DMS53 (cell line): Measurements from ENCODE around the gene FAM76B.

Source experiments
- DNase-seq: peaks from one replicate; lab custom pipeline; 2025; lab: John Stamatoyannopoulos, UW

FAM76B gene

DNA sequence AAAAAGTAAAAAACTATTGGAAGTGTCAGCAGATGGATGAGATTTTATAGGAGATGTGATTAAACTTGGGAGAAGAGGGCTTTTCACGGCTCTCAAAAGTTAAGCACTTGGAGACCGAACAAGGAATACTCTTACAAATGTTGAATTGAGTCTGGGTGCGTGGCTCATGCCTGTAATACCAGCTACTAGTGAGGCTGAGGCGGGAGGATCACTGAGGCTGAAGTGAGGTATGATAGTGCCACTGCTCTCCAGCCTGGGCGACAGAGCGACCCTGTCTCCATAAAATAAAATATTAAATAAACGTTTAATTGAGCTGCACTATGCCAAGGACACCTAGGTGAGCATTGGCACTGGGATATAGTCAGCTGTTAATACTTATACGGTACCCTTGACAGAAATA is 2.6 kb upstream of the FAM76B start:
- no peak for DNase-seq

GRCh38 chr11:95791709-95792033 is 2.1 kb upstream of the FAM76B start:
- DNase-seq = no peak

GRCh38 chr11:95790933-95791708 is 1.5 kb upstream of the FAM76B start:
- peak; percentile 88 for DNase-seq

GRCh38 chr11:95790123-95790932 is 746 bp upstream of the FAM76B start, which contains the start of gene CEP57:
Gene CEP57 (plus strand): TSS chr11:95790498. CDS start chr11:95790699, 201 bp downstream.
- peak; percentile 99 for DNase-seq

DNA sequence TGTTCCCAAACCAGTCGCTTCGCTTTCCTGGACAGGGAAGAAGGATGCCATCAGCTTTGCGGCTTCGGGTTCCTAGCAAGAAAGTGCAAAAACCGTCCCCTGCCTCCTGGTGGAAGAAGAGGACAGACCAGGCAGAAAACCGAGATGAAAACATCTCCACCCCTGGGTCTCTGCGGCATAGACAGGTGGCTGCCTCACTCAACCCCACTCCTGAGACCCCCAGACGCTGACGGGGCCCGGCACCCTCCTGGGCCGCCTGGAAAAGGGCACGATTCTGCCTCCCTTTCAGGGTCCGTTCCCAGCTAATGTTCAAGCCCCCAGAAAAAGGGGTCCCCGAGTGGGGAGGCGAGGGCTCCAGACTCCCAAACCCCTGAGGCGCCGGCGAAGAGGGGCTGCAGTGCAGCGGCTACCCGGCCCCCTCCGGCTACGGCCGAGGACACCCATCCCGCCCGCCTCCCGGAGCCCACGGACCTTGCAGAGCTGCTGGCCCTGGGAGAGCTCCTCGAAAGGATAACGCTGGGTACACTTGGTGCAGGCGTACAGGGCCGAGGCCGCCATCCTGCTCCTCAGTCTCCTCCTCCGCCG is 569 bp downstream of the FAM76B start:
- peak; percentile 66 for DNase-seq

GRCh38 chr11:95780544-95780943 is 9.0 kb downstream of the FAM76B start:
- DNase-seq = no peak

DNA sequence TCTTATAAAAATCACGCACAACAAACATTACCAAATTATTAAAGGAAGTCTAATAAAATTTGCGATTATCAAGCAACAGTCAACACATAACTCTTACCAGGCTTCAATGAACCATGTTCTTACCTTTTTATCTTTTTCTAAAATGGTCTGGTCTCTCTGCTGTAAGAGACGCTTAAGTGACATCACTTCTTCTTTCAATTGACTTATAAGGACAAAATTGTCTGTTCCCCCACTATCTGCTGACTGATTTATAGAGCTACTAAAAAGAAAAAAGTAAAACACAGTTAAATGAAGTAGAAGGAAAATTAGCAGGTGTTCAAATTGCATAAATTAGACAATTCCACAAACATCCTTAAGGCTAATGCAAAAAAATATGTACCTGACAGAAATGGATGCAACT is 10.9 kb downstream of the FAM76B start:
- DNase-seq = no peak

DNA sequence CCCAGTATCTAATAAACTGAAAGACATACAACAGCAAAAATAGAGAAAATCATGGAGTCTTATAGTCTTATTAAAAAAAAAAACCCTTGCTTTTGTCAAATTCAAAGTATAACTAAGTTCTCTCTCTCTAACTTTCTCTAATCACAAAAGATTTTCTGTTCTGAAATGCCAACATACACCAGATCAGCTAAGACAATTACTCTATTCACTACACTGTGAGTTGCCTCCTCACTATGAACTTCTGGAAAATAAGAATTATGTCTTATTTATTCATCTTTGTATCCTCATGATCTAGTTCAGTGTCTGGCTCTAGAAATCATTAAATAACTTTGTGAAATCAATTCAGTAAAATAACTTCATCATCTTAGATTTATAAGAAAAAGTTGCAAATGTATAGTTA is 12.7 kb downstream of the FAM76B start:
- DNase-seq = no peak

GRCh38 chr11:95768521-95768920 is 21.1 kb downstream of the FAM76B start:
- DNase-seq = no peak

DNA sequence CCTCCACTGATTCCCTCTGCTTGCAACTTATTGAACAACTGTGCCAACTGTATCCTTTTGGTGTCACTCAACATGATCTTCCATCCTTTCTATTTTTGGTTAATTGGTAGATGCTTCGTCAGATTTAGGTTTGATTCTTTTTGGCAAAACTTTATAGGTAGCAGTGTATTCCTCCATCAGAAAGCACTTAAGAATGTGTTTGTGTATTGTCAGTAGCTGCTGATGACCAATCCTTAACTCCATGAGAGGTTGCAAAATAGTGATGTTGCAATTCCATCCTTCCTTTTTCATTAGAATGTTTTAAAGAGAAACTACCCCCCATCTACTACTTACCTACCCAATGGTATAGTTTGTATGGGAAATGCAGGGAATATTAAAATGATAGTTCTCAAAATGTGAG is 22.1 kb downstream of the FAM76B start:
- DNase-seq = no peak

DNA sequence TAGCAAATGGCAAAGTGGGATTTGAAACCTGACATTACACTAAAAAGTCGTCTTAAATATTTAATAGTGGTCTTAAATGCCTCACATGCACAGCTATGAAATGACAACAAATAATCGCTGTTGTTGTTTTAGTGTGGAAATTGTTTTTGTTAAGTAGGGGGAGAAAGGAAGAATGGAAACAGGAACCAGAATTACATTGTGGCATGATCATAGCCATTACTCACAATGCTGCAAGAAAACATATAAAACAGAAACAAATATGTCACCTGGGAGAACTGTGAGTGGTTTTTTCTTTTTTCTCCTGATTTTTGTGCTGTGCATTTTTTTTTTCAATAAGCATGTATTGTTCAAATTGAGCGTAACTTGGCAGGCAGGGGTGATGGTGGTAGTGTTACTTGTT is 22.9 kb downstream of the FAM76B start:
- no peak for DNase-seq

- peak; percentile 85 for DNase-seq
These were observed 25.2 kb downstream of the FAM76B start for GRCh38 chr11:95764267-95764898.

- no peak for DNase-seq
These were observed 27.0 kb downstream of the FAM76B start for GRCh38 chr11:95762534-95762933.

DNA sequence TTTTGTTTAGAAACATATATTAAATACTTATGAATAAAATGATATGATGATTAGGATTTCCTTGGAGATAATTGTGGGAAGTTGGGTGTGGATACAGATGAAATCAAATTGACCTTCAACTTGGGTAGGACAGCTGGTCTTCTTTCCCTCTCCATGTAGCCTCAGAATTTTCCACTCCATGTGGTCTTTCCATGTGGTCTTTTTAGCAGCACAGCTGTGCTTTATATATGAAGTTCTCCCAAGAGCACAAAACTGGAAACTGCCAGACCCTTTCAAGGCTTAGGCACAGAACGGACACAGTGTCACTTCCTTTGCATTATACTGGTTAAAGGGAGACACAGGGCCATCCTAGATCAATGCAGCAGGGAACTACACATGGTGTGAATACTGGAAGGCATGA is 28.6 kb downstream of the FAM76B start:
- DNase-seq = no peak

DNA sequence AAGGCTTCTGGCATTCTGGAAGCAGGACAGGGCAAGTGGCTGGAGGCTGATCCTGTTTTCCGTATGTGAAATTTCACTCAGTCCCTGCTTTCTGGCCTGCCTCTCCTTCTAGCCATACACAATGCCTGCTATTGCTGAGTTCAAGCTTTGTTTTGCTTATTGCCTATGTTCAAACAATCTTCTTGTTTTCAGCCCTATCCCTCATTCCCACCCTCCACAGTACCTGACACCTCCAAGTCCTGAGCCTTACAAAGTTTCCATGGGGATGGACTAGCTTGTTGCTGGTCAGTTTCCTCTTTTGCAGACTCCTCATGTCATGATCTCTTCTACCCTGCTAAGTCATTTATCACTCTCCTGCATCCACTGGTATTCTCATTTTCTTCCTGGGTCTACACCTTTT is 38.1 kb downstream of the FAM76B start:
- no peak for DNase-seq

GRCh38 chr11:95750101-95750500 is 39.5 kb downstream of the FAM76B start:
- DNase-seq = no peak

- DNase-seq = peak; percentile 15
These were observed 50.3 kb downstream of the FAM76B start for GRCh38 chr11:95739108-95739938.

- no peak for DNase-seq
These were observed 52.8 kb downstream of the FAM76B start for GRCh38 chr11:95736809-95737208.

DNA sequence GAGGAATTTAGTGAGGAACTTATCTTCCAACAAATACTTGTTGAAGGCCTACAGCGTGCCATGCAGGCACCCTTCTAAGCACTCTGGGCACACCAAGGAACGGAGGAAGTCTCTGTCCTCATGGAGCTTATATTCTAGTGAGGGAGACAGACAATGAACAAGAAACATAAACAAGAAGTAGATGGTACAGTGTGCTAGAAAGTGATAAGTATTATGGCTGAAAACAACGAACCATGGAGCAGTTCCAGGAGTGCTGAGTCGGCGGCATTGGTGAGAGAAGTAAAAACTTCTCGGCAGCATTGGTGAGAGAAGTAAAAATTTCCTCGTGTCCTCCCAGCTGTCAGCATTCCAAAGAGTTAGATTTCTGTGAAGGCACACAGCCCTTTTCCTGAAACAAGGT is 53.2 kb downstream of the FAM76B start:
- DNase-seq = no peak

- DNase-seq = no peak
These were observed 55.5 kb downstream of the FAM76B start for GRCh38 chr11:95734009-95734572.

DNA sequence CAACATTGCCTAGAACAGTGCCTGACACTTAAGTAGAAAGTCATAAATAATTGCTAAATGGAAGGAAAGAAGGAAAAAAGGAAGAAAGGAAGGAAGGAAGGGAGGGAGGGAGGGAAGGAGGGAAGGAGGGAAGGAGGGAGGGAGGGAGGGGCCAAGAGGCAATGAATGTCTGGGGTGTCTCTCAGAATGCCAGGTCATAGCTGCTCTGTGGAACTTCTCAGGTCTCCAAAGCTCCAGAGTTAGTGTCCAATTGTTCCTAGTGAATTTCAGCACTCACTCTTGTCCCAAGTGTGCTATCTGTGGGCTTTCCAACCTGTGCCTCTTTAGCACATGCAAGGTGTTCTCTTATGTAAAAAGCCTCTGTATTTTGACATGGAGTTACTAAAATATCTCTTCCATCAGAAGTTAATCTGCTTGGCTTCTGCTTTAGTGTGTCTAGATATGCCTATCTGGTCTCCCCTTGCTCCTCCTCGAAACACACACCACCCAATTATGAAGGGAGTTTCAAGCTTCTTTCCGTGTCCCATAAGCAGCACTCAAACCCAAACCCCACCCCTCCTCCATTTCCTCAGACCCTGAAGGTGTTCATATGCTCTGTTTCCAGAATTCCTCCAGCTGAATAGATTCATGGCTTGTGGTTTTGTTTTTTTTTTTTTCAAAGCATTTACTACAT is 56.5 kb downstream of the FAM76B start:
- DNase-seq = no peak
